Heart left ventricle (tissue), 16 donors: Measurements from ENCODE around the gene PIAS4. TPM values are rescaled to one million over a fixed set of nuclear protein-coding genes. Genes with fewer than 3 reads are reported as not detected.

ENCODE experiments used
- ATAC-seq, 4 donors: fragments of 200-7000 bp; cut with Tn5 transposase; one replicate each; pipeline ENCODE4 v1.9.1; 2020 to 2022; ENCODE audit warnings: moderate library complexity in 4 of 4, mild to moderate bottlenecking in 3 of 4, moderate number of reproducible peaks in 1 of 4
- DNase-seq, 5 donors: peaks; one replicate each; pipeline ENCODE4 v3.0.0-alpha.2; 2020
- H3K27ac ChIP-seq, 12 donors: fragments of 200-600 bp; sonication (generic) in 4 of 12; one replicate each; pipeline versions ENCODE4 v1.5.0 to v1.8.0; 2016 to 2022; ENCODE audit warnings: mild to moderate bottlenecking in 2 of 12
- H3K27me3 ChIP-seq, 9 donors: fragments of 200-600 bp; sonication (generic) in 2 of 9; one replicate each; pipeline versions ENCODE4 v1.5.1 to v1.8.0; 2016 to 2022; ENCODE audit warnings: mild to moderate bottlenecking in 3 of 9
- H3K36me3 ChIP-seq, 9 donors: fragments of 200-600 bp; sonication (generic) in 2 of 9; one replicate each; pipeline versions ENCODE4 v1.5.0 to v1.8.0; 2018 to 2022; ENCODE audit warnings: mild to moderate bottlenecking in 2 of 9
- H3K4me1 ChIP-seq, 12 donors: fragments of 200-600 bp; sonication (generic) in 4 of 12; one replicate each; pipeline versions ENCODE4 v1.5.0 to v1.8.0; 2016 to 2022; ENCODE audit warnings: mild to moderate bottlenecking in 3 of 12
- H3K4me3 ChIP-seq, 12 donors: fragments of 200-600 bp; sonication (generic) in 4 of 12; one replicate each; pipeline versions ENCODE4 v1.5.0 to v1.8.0; 2017 to 2022; ENCODE audit warnings: mild to moderate bottlenecking in 9 of 12, moderate library complexity in 4 of 12
- H3K9me3 ChIP-seq, 12 donors: fragments of 200-600 bp; sonication (generic) in 4 of 12; one replicate each; pipeline versions ENCODE4 v1.5.0 to v1.8.0; 2016 to 2022; ENCODE audit warnings: mild to moderate bottlenecking in 1 of 12
- POLR2A ChIP-seq, 2 donors: fragments of 450-650 bp; IDR thresholded peaks; one replicate each; pipeline ENCODE4 v1.6.1; 2017; ENCODE audit warnings: antibody characterized with exemption in 2 of 2, mild to moderate bottlenecking in 2 of 2, moderate library complexity in 2 of 2
- WGBS, 4 donors: extraction: QIAGEN DNeasy Blood & Tissue Kit in 2 of 4; methylation state at CpG; one replicate each; pipeline versions ENCODE4 v1.1.5 to v1.1.7; 2013 to 2018; 5-methylcytosine and 5-hydroxymethylcytosine counted together
- intact Hi-C, 10 donors: fragments of 100-400 bp; cut with DNase I; formaldehyde crosslinking; loops; one replicate each; pipeline versions ENCODE4 v1.11.1 to v1.14.2; 2022
- polyA plus RNA-seq, 2 donors: library from polyadenylated mRNA; stranded (reverse); fragments of 200-250 nt; gene quantifications; one replicate each; pipeline ENCODE4 v1.2.3, GENCODE V29; 2013
- total RNA-seq, 9 donors: library from RNA; depleted of rRNA in 2 of 9; stranded (reverse); fragments of >200 nt in 2 of 9; fragmentation: NEBNext Ultra II Directional in 3 of 9; extraction: Animal tissue kit (Norgen Biotek cat#: 25700) in 3 of 9; gene quantifications; one replicate each; pipeline versions ENCODE4 v1.1.0 to v1.2.4, GENCODE V29; 2016 to 2023
- TF ChIP-seq, protein P1 (sequence below), 12 donors: fragments of 200-600 bp; sonication (generic) in 4 of 12; IDR thresholded peaks; one replicate each; pipeline versions ENCODE4 v1.5.0 to v1.8.0; 2018 to 2022; ENCODE audit warnings: antibody characterized with exemption in 12 of 12, mild to moderate bottlenecking in 5 of 12
- donor health status: ischemic (EF 13 %, LVEDD 7.1; RV severe dilation, severe dysfunction).
- donor health status: healthy with polysubstance abuse.
- donor health status: DM: no; HTN: yes; CAD: no.
- donor health status: DM: no; HTN: no; CAD: no.
- donor health status: ischemic (EF 25% LVEDD 6.9; RV normal size, moderate dysfunction).
- donor health status: ischemic (EF 25% LVEDD 5.7; RV mildly dilated, moderate dysfunction).
- donor health status: healthy.
- donor health status: DM: yes; HTN: yes; CAD: no.
- donor health status: ischemic (EF 35%, LVEDD 5.7; RV mildly dilated, moderate dysfunction).
- donor health status: nonischemic (EF 11% LVEDD 7.7; RV severe dilation, severe dysfunction).
- donor health status: DM: yes; HTN: yes; CAD: no.
- donor health status: PGD.
- donor health status: ischemic (EF 29% LVEDD 5.4; RV normal size, mild dysfunction).
- donor health status: nonischemic (EF 23%, LVEDD 6.1; RV moderate dilation, normal function).

Gene PIAS4
- total and polyA plus RNA-seq, 11 donors, result 12.3 to 19.1 (median 15.3) TPM

- no peak for TF ChIP-seq POLR2A (IDR thresholded peaks at IDR 0.05)
- Histone ChIP-seq H3K4me1 (peaks cover 0 to 10% (median 7%) of the 10 kb centered on the region in 12 donors), H3K27me3 (no peaks in the 10 kb centered on the region), H3K27ac (peak overlapping the region in 5 of 12 donors; percentile 29 to 55 (median 41)), H3K4me3 (no peak overlapping the region), H3K9me3 (no peaks in the 10 kb centered on the region), H3K36me3 (peaks cover 0 to 52% (median 34%) of the 10 kb centered on the region in 9 donors)
- DNase-seq, result no peak
- 37 to 71% (median 63%) methylated on average over 5 to 14 of the region's 14 CpGs for WGBS, 4 donors
- intact Hi-C loops, result no loop called here
- peak; percentile 9 to 35 (median 22) for ATAC-seq
Measured at GRCh38 chr19:4042731-4043082, 35.2 kb downstream of the PIAS4 start.

- no peak for DNase-seq
- ATAC-seq, result no peak
- intact Hi-C loops, result no loop called here
- Histone ChIP-seq H3K4me3 (no peak overlapping the region), H3K27me3 (no peaks in the 10 kb centered on the region), H3K9me3 (no peaks in the 10 kb centered on the region), H3K36me3 (peaks cover 0 to 54% (median 34%) of the 10 kb centered on the region in 9 donors), H3K27ac (peak overlapping the region in 1 of 12 donors; percentile 43), H3K4me1 (peaks cover 0 to 12% (median 7%) of the 10 kb centered on the region in 12 donors)
- 82 to 85% (median 84%) methylated on average over 7 to 11 of the region's 11 CpGs for WGBS, 4 donors
- TF ChIP-seq POLR2A (IDR thresholded peaks at IDR 0.05), result no peak
- TF ChIP-seq, protein P1, sequence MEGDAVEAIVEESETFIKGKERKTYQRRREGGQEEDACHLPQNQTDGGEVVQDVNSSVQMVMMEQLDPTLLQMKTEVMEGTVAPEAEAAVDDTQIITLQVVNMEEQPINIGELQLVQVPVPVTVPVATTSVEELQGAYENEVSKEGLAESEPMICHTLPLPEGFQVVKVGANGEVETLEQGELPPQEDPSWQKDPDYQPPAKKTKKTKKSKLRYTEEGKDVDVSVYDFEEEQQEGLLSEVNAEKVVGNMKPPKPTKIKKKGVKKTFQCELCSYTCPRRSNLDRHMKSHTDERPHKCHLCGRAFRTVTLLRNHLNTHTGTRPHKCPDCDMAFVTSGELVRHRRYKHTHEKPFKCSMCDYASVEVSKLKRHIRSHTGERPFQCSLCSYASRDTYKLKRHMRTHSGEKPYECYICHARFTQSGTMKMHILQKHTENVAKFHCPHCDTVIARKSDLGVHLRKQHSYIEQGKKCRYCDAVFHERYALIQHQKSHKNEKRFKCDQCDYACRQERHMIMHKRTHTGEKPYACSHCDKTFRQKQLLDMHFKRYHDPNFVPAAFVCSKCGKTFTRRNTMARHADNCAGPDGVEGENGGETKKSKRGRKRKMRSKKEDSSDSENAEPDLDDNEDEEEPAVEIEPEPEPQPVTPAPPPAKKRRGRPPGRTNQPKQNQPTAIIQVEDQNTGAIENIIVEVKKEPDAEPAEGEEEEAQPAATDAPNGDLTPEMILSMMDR (IDR thresholded peaks at IDR 0.05), result no peak
Measured at GRCh38 chr19:4043401-4043800, 35.9 kb downstream of the PIAS4 start.

DNA sequence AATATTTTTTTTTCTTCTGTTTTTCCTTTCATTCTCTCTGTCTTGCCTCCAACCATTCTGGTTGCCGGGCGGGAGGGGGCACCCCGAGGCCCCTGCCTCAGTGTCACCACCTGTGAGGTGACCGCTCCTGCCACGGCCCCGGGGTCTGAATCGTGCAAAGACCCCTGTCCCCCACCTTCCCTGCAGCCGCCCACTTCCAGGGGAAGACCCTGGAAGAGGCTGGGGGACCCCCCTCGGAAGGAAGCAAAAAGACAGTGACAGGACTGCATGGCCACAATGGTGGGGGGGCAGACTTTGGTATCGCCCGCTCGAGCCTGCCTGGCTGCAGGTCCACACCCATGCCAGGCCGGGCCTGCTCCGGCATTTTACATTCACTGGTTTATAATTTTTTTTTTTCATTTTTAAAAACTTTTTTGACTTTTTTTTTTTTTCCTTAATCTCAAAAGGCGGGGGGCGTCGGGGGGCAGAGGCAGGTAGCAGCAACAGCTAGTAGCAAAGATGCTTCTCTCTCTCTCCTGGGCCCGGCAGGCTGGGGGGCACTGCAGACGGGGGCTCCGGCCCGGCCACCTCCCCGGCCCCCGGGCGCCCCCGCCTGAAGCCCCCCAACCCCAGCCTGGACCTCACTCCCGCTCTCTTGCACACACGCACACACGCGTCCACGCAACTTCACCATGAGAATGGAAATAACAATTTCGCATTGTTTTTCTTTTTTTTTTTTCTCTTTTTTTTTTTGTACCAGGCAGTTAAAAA is 36.6 kb downstream of the PIAS4 start:
- H3K4me3 ChIP-seq, result no peak overlapping the region
- WGBS, 4 donors, result 88 to 93% (median 91%) methylated on average over 31 of the region's 31 CpGs
- intact Hi-C loops, result no loop called here
- TF ChIP-seq POLR2A (IDR thresholded peaks at IDR 0.05), result no peak
- TF ChIP-seq, protein P1 (IDR thresholded peaks at IDR 0.05), result no peak
- H3K9me3 ChIP-seq, result no peaks in the 10 kb centered on the region
- DNase-seq (no peak), ATAC-seq (no peak)
- peak overlapping the region in 1 of 12 donors; percentile 43 for H3K27ac ChIP-seq
- H3K4me1 ChIP-seq, result peaks cover 0 to 19% (median 10%) of the 10 kb centered on the region in 12 donors
- peaks cover 0 to 54% (median 36%) of the 10 kb centered on the region in 9 donors for H3K36me3 ChIP-seq
- H3K27me3 ChIP-seq, result no peaks in the 10 kb centered on the region

DNA sequence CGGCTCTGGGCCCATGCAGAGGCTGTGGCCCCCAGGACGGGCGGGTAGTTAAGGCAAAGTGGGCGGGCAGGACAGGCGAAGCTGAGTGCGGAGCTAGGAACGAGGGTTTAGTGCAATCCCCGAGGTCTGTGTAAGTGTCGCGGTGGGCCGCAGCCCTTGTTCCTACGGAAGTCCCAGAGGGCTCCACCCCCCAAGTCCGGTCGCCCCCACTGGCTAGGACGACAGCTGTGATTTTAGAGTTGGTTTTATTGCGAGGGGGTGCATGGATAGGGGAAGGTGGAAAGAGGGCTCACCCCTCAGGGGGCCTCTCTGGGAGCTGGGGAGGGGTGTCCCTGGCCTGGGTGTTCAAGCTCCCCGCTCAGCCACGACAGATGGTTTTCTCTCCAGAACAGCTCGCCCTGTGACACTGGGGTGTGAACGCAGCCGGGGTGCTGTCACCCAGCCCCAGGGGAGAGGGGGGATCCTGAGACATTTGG is 37.5 kb downstream of the PIAS4 start:
- ATAC-seq (no peak), DNase-seq (no peak)
- WGBS, 4 donors, result 68 to 78% (median 72%) methylated on average over 21 of the region's 21 CpGs
- intact Hi-C loops, result no loop called here
- TF ChIP-seq, protein P1 (IDR thresholded peaks at IDR 0.05), result no peak
- no peak for TF ChIP-seq POLR2A (IDR thresholded peaks at IDR 0.05)
- no peaks in the 10 kb centered on the region for H3K9me3 ChIP-seq
- no peaks in the 10 kb centered on the region for H3K27me3 ChIP-seq
- peaks cover 0 to 62% (median 43%) of the 10 kb centered on the region in 9 donors for H3K36me3 ChIP-seq
- H3K27ac ChIP-seq, result no peak overlapping the region
- peaks cover 0 to 26% (median 15%) of the 10 kb centered on the region in 12 donors for H3K4me1 ChIP-seq
- H3K4me3 ChIP-seq, result no peak overlapping the region
